ENCODE results near the gene CAMK2A. TPM values are rescaled to one million over a fixed set of nuclear protein-coding genes. Genes with fewer than 3 reads are reported as not detected.

Gene CAMK2A
- total RNA-seq, 1 experiment from 2014 or later = 0.33 TPM

DNA sequence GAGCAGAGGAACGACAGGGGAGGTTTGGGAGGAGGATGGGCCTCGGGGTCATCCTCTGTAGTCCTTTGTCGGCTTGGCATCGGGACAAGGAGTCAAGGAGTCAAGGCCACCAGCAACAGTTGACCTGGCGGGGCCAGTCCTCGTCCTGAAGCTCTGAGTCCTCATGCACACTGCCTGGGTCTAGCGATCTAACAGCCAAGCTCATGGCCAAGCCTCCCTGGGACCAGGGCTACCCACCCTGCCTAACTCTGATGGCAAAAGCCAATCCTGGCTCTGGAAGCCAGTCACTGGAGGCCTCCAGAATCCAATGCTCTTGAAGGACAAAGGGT, 49.8 kb downstream of the CAMK2A start:
- H3K9me3 Mint-ChIP-seq = no peaks in the 10 kb centered on the region
- no peak overlapping the region for H3K4me3 Mint-ChIP-seq
- Histone ChIP-seq H3K18ac (ENCODE audit: insufficient read length, low read depth, low read length) (no peak overlapping the region), H3K4me1 (ENCODE audit: insufficient read depth, low read length) (no peaks in the 10 kb centered on the region; the same call in 1 of the 2 replicates), H3K56ac (ENCODE audit: insufficient read length, low read depth, low read length) (no peak overlapping the region), H2AFZ (ENCODE audit: low read length) (no peak overlapping the region), H3K79me2 (ENCODE audit: insufficient read depth, low read length) (no peaks in the 10 kb centered on the region), H4K20me1 (ENCODE audit: control insufficient read depth, insufficient read depth, insufficient read length) (no peaks in the 10 kb centered on the region), H3K23ac (ENCODE audit: insufficient read length, low read depth, low read length) (no peak overlapping the region), H2BK20ac (ENCODE audit: low read depth, low read length, poor library complexity, severe bottlenecking) (no peak overlapping the region), H3K14ac (ENCODE audit: insufficient read depth, low read length) (no peak overlapping the region), H2BK12ac (ENCODE audit: insufficient read length, low read depth, low read length) (no peak overlapping the region), H3K9ac (ENCODE audit: extremely low read depth, insufficient read length, low read length) (no peak overlapping the region), H4K5ac (ENCODE audit: insufficient read length, low read depth, low read length) (no peak overlapping the region), H3K79me1 (ENCODE audit: insufficient read depth, low read depth, low read length, poor library complexity, severe bottlenecking) (no peaks in the 10 kb centered on the region), H3K9me3 (ENCODE audit: control insufficient read depth, low read depth, low read length) (no peaks in the 10 kb centered on the region), H3K23me2 (ENCODE audit: insufficient read length, low read depth, low read length, poor library complexity, severe bottlenecking) (no peaks in the 10 kb centered on the region), H2AK5ac (ENCODE audit: insufficient read length, low read length) (no peak overlapping the region), H4K91ac (ENCODE audit: insufficient read length, low read depth, low read length) (no peak overlapping the region), H3T11ph (ENCODE audit: low read length) (no peak overlapping the region), H3K4ac (ENCODE audit: low read depth, low read length) (no peak overlapping the region), H4K8ac (replicated peaks; ENCODE audit: insufficient read length, low read depth, low read length) (no peak overlapping the region), H3K4me2 (ENCODE audit: insufficient read depth, insufficient read length, low read length) (no peak overlapping the region), H3K27ac (ENCODE audit: insufficient read length, low read depth, low read length) (no peak overlapping the region), H2BK5ac (ENCODE audit: insufficient read length, low read length) (no peak overlapping the region), H3K27me3 (ENCODE audit: insufficient read depth, low read length) (no peaks in the 10 kb centered on the region), H2BK120ac (ENCODE audit: low read depth, low read length, poor library complexity, severe bottlenecking) (no peak overlapping the region), H2BK15ac (ENCODE audit: low read depth, low read length) (no peak overlapping the region)
- WGBS (ENCODE audit: extremely low coverage, insufficient read length, low lambda C conversion rate) = no CpG with 5 or more reads among the region's 7 CpGs
- H3K36me3 Mint-ChIP-seq (ENCODE audit: insufficient read depth in 1 of 3, low read depth in 3 of 3) = no peaks in the 10 kb centered on the region
- TF ChIP-seq, protein P1, sequence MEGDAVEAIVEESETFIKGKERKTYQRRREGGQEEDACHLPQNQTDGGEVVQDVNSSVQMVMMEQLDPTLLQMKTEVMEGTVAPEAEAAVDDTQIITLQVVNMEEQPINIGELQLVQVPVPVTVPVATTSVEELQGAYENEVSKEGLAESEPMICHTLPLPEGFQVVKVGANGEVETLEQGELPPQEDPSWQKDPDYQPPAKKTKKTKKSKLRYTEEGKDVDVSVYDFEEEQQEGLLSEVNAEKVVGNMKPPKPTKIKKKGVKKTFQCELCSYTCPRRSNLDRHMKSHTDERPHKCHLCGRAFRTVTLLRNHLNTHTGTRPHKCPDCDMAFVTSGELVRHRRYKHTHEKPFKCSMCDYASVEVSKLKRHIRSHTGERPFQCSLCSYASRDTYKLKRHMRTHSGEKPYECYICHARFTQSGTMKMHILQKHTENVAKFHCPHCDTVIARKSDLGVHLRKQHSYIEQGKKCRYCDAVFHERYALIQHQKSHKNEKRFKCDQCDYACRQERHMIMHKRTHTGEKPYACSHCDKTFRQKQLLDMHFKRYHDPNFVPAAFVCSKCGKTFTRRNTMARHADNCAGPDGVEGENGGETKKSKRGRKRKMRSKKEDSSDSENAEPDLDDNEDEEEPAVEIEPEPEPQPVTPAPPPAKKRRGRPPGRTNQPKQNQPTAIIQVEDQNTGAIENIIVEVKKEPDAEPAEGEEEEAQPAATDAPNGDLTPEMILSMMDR (conservative IDR thresholded peaks at IDR 0.05) = no peak
- H3K27ac Mint-ChIP-seq = no peak overlapping the region
- peaks cover 8% of the 10 kb centered on the region for H3K27me3 Mint-ChIP-seq (ENCODE audit: low read depth)
- peaks cover 3 to 13% of the 10 kb centered on the region in 2 experiments; a peak in 3 of 4 replicates for H3K4me1 Mint-ChIP-seq
- no peak for DNase-seq

Data from H9 (cell line).